Retinal pigment epithelial cell (primary cell): Measurements from ENCODE around the gene PIGN.

Experiments
- DNase-seq: peaks from one replicate; pipeline ENCODE4 v3.0.0-alpha.2; 2010; ENCODE audit warnings: low read depth
- H3K4me3 ChIP-seq: 2 replicates; pipeline ENCODE4 v1.5.1; 2011; ENCODE audit warnings: mild to moderate bottlenecking, low read length, control low read depth, moderate library complexity
- CTCF ChIP-seq: conservative IDR thresholded peaks from 2 replicates; pipeline ENCODE4 v1.5.1; 2011; ENCODE audit warnings: low read depth, low read length, control low read depth, inconsistent platforms

PIGN gene

GRCh38 chr18:62098960-62099359 lies 87.9 kb downstream of the PIGN start:
- H3K4me3 ChIP-seq = no peak overlapping the region
- no peak for TF ChIP-seq CTCF
- no peak for DNase-seq

- H3K4me3 ChIP-seq = no peak overlapping the region
- DNase-seq = no peak
Observed at GRCh38 chr18:62097698-62098097, 89.2 kb downstream of the PIGN start.

GRCh38 chr18:62091487-62092120 lies 95.3 kb downstream of the PIGN start:
- no peak for DNase-seq
- H3K4me3 ChIP-seq = no peak overlapping the region
- no peak for TF ChIP-seq CTCF

More at GRCh38 chr18:62097698-62098097, 89.2 kb downstream of the PIGN start:
- no peak for TF ChIP-seq CTCF

- no peak for DNase-seq
- no peak for TF ChIP-seq CTCF
- no peak overlapping the region for H3K4me3 ChIP-seq
Observed at GRCh38 chr18:62089174-62089573, 97.7 kb downstream of the PIGN start.

GRCh38 chr18:62088156-62088555 lies 98.7 kb downstream of the PIGN start:
- no peak for DNase-seq
- no peak for TF ChIP-seq CTCF
- H3K4me3 ChIP-seq = no peak overlapping the region

- DNase-seq = no peak
- no peak overlapping the region for H3K4me3 ChIP-seq
- no peak for TF ChIP-seq CTCF
Observed at GRCh38 chr18:62085756-62086155, 101.1 kb downstream of the PIGN start.

GRCh38 chr18:62081761-62082294 lies 105.0 kb downstream of the PIGN start:
- no peak overlapping the region for H3K4me3 ChIP-seq
- TF ChIP-seq CTCF = no peak
- DNase-seq = no peak
